IPS-20b (cell line): ENCODE results near the gene PFKFB4.
"Not testable (repeated sequence)": the region's sequence is repeated elsewhere in the genome, so short reads cannot be mapped to it uniquely, and the experiment has no call there.

ENCODE experiments used
- H3K27ac ChIP-seq: one replicate; pipeline ENCODE4 v1.5.1; 2013; ENCODE audit warnings: low read length
- H3K27me3 ChIP-seq: 2 replicates; pipeline ENCODE4 v1.6.1; 2013; ENCODE audit warnings: mild to moderate bottlenecking, low read length, inconsistent platforms; ENCODE audit not compliant: insufficient read depth
- H3K36me3 ChIP-seq: 2 replicates; pipeline ENCODE4 v1.6.1; 2013; ENCODE audit warnings: low read depth, mild to moderate bottlenecking, inconsistent platforms, low read length, moderate library complexity; ENCODE audit not compliant: insufficient read depth
- H3K4me1 ChIP-seq: 2 replicates; pipeline ENCODE4 v1.6.1; 2013; ENCODE audit warnings: mild to moderate bottlenecking, control low read depth, inconsistent platforms, low read length, moderate library complexity; ENCODE audit not compliant: insufficient read depth
- H3K4me3 ChIP-seq: 2 replicates; pipeline ENCODE4 v1.5.1; 2013; ENCODE audit warnings: mild to moderate bottlenecking, low read length, inconsistent platforms
- H3K9ac ChIP-seq: 2 replicates; pipeline ENCODE4 v1.6.1; 2013; ENCODE audit warnings: low read depth, mild to moderate bottlenecking, inconsistent platforms, low read length, moderate library complexity
- H3K9me3 ChIP-seq: 2 replicates; pipeline ENCODE4 v1.6.1; 2013; ENCODE audit warnings: mild to moderate bottlenecking, low read depth, low read length, inconsistent platforms; ENCODE audit not compliant: insufficient read depth

The PFKFB4 gene

DNA sequence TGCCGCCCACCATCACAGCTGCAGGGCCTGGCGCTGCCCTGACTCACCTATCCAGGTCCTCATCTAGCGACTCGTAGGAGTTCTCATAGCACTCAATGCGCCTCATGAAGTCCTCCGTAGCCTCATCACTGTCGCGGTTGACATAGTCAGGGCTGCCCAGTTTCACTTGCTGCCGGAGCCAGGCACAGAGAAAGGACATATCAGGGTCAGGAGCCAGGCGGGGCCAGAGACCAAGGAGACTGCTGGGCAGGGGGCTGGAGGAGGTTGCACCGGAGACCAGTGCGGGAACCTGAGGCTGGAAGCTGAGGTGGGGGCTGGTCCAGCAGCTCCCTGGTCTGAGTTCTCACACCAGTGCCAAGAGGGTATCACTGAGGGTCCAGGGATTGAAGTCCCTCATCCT lies 18.2 kb downstream of the PFKFB4 start:
- no peak overlapping the region for H3K9ac ChIP-seq
- H3K9me3 ChIP-seq: no peaks in the 10 kb centered on the region
- H3K27me3 ChIP-seq: no peaks in the 10 kb centered on the region
- H3K27ac ChIP-seq: no peak overlapping the region
- peaks cover 49% of the 10 kb centered on the region for H3K36me3 ChIP-seq
- H3K4me1 ChIP-seq: no peaks in the 10 kb centered on the region
- no peak overlapping the region for H3K4me3 ChIP-seq

DNA sequence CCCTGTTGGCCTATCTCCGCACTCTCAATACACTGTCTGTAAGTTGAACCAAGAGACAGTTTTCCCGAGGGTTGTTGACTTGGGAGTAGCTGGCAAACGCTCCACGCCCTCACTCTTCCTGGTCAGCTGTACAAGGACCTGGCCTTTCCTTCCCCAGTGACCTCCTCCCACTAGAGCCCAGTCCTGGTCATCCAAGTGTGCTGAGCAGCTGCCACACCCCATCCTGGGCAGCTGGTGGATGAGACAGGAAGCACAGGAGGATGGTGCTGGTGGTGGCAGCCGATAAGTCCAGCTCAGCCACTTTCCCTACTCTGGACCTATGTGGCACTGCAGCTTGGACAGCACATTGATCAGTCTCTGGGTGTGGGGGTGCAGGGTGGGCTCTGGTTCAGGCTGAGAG lies 19.8 kb downstream of the PFKFB4 start:
- Histone ChIP-seq H3K27ac (no peak overlapping the region), H3K36me3 (peaks cover 53% of the 10 kb centered on the region)

DNA sequence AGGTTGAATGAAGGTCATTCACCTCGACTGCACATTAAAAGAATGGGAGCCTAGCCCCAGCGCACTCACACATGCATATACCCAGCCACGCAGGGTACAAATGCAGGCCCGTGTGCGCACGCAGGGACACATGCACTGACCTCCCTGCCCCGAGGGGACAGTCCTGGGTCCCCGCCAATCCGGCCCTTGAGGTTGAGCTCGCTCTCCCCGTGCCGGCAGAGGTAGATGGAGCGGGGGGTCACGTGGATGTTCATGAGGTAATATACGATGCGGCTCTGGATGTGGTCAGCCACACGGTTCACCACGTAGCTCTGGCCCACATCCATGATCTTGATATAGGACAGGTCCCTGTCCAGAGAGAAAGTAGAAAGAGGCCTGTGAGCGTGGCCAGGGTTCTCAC lies 20.5 kb downstream of the PFKFB4 start:
- no peak overlapping the region for H3K9ac ChIP-seq
- H3K4me1 ChIP-seq: no peaks in the 10 kb centered on the region
- no peak overlapping the region for H3K4me3 ChIP-seq
- H3K9me3 ChIP-seq: no peaks in the 10 kb centered on the region
- H3K36me3 ChIP-seq: peaks cover 53% of the 10 kb centered on the region
- no peak overlapping the region for H3K27ac ChIP-seq
- no peaks in the 10 kb centered on the region for H3K27me3 ChIP-seq

More for the DNA sequence above, 19.8 kb downstream of the PFKFB4 start:
- Histone ChIP-seq H3K9me3 (no peaks in the 10 kb centered on the region), H3K27me3 (no peaks in the 10 kb centered on the region), H3K9ac (no peak overlapping the region), H3K4me1 (no peaks in the 10 kb centered on the region), H3K4me3 (no peak overlapping the region)

DNA sequence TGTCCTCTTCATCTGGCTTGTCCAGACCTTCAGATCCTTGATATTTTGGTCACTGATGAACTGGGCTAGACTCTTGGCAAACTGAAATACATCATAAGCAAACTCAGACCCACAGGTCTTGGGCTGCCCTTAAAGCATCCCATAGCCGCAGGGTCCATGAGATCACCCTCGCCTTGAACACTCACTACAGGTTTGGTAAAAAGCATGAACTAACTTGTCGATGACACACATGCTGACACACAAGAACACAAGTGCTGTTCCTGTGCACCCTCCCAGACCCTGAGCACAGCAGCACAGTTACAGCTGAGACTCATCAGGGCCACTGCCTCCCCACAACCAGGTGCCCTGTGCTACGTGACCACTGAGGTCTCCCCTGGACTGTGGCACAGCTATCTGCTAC lies 21.0 kb downstream of the PFKFB4 start:
- Histone ChIP-seq H3K36me3 (peaks cover 55% of the 10 kb centered on the region), H3K27ac (no peak overlapping the region), H3K27me3 (no peaks in the 10 kb centered on the region), H3K9me3 (no peaks in the 10 kb centered on the region), H3K4me1 (no peaks in the 10 kb centered on the region), H3K9ac (no peak overlapping the region), H3K4me3 (no peak overlapping the region)

DNA sequence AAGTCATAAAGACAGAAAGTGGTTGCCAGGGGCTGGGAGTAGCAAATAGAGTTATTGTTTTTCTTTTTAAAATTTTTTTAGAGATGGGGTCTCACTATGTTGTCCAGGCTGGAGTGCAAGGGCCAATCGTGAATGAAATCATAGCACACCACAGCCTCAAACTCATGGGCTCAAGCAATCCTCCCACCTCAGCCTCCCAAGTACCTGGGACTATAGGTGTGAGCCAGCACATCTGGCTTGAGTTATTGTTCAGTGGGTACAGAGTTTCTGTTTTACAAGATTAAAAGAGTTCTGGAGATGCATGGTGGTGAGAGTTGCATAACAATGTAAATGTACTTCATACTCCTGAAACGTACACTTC lies 23.6 kb downstream of the PFKFB4 start:
- H3K36me3 ChIP-seq: peaks cover 57% of the 10 kb centered on the region
- no peak overlapping the region for H3K27ac ChIP-seq
- no peak overlapping the region for H3K9ac ChIP-seq
- no peaks in the 10 kb centered on the region for H3K9me3 ChIP-seq
- H3K4me1 ChIP-seq: no peaks in the 10 kb centered on the region
- H3K4me3 ChIP-seq: no peak overlapping the region
- H3K27me3 ChIP-seq: no peaks in the 10 kb centered on the region

DNA sequence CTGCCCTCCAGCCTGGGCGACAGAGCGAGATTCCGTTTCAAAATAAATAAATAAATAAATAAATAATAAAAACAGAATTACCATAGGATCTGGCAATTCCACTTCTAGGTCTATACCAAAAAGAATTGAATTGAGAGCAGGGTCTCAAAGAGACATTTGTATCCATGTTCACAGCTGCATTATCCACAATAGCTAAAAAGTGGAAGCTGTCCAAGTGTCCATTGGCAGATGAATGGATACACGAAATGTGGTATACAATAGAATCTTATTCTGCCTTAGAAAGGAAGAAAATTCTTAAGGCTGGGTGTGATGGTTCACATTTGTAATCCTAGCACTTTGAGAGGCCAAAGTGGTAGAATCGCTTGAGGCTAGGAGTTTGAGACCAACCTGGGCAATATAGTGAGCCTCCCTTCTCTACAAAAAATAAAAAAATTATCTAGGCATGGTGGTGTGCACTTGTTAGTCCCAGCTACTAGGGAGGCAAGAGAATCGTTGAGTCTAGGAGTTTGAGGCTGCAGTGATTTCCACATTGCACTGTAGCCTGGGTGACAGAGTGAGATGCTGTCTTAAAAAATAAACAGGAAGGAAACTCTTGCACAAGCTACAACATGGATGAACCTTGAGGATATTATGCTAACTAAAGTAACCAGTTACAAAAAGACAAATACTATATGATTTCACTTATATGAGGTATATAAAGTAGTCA lies 24.2 kb downstream of the PFKFB4 start:
- H3K36me3 ChIP-seq: peaks cover 55% of the 10 kb centered on the region

DNA sequence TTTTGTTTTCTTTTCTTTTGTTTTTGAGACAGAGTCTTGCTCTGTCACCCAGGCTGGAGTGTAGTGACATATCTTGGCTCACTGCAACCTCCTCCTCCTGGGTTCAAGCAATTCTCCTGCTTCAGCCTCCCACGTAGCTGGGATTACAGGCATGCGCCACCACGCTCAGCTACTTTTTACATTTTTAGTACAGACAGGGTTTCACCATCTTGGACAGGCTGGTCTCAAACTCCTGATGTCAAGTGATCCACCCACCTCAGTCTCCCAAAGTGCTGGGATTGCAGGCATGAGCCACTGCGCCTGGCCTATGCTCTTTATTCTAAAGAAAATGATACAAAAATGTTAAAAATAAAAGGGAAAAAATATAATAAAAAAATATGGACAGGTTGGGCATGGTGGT lies 25.9 kb downstream of the PFKFB4 start:
- H3K4me1 ChIP-seq, H3K27me3 ChIP-seq, H3K4me3 ChIP-seq, H3K27ac ChIP-seq, H3K9ac ChIP-seq, H3K9me3 ChIP-seq: not testable (repeated sequence)
- H3K36me3 ChIP-seq: peaks cover 47% of the 10 kb centered on the region

More for the DNA sequence above, 24.2 kb downstream of the PFKFB4 start:
- Histone ChIP-seq H3K27me3 (no peaks in the 10 kb centered on the region), H3K4me1 (no peaks in the 10 kb centered on the region), H3K9me3 (no peaks in the 10 kb centered on the region), H3K27ac (no peak overlapping the region), H3K9ac (no peak overlapping the region), H3K4me3 (no peak overlapping the region)

DNA sequence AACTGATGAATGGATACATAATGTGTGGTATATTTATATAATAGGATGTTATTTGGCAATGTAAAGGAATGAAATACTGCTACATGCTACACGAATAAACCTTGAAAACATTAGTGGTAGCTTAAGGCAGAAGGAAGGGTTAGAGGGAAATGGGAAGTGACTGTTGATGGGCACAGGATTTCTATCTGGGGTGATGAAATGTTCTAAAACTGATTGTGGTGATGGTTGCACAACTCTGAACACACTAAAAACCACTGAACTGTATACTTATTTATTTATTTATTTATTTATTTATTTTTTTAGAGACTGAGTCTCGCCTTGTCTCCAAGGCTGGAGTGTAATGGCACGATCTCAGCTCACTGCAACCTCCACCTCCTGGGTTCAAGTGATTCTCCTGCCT lies 27.8 kb downstream of the PFKFB4 start:
- Histone ChIP-seq H3K4me3 (no peak overlapping the region), H3K9ac (no peak overlapping the region), H3K27me3 (no peaks in the 10 kb centered on the region), H3K36me3 (peaks cover 32% of the 10 kb centered on the region), H3K9me3 (no peaks in the 10 kb centered on the region), H3K4me1 (no peaks in the 10 kb centered on the region), H3K27ac (no peak overlapping the region)

DNA sequence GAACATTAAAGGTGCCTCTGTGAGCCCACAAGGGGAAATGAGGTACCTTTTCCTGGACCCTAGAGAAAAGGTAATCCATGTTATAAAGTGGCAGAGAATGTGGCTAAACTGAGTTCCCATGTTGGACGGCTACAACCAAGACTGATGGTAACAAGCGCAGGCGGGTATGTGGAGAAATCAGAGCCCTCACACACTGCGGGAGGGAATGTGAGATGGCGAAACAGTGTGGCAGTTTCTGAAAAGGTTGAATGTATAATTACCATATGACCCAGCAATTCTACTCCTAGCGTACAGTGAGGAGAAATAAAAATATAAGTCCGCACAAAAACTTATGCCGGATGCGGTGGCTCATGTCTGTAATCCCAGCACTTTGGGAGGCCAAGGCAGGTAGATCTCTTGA lies 28.6 kb downstream of the PFKFB4 start:
- H3K27ac ChIP-seq: no peak overlapping the region
- H3K4me1 ChIP-seq: no peaks in the 10 kb centered on the region
- no peaks in the 10 kb centered on the region for H3K27me3 ChIP-seq
- H3K4me3 ChIP-seq: no peak overlapping the region
- no peak overlapping the region for H3K9ac ChIP-seq
- H3K36me3 ChIP-seq: peaks cover 25% of the 10 kb centered on the region
- no peaks in the 10 kb centered on the region for H3K9me3 ChIP-seq

DNA sequence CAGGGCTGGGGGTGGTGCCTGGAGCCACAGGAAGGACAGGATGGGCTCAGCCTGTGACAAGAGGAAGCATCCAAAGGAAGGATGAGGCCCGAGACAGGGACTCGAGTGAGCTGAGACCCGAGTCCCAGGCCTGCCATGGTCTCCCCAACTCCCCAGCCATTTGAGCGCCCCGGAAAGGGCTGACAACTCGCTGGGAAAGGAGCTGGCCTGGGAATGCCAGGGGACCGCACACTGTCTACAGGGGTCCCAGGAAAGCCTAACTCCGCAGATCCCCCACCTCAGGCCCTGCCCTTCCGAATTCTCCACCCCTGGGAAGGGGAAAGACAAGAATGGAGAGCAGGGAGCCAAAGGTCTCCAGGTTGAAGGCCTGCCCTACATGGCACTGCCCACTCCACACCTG lies 31.6 kb downstream of the PFKFB4 start:
- H3K27ac ChIP-seq: no peak overlapping the region
- H3K4me3 ChIP-seq: no peak overlapping the region
- no peak overlapping the region for H3K9ac ChIP-seq
- peaks cover 12% of the 10 kb centered on the region; the same call in 1 of the 2 replicates for H3K36me3 ChIP-seq
- no peaks in the 10 kb centered on the region for H3K27me3 ChIP-seq
- no peaks in the 10 kb centered on the region for H3K9me3 ChIP-seq
- H3K4me1 ChIP-seq: no peaks in the 10 kb centered on the region

DNA sequence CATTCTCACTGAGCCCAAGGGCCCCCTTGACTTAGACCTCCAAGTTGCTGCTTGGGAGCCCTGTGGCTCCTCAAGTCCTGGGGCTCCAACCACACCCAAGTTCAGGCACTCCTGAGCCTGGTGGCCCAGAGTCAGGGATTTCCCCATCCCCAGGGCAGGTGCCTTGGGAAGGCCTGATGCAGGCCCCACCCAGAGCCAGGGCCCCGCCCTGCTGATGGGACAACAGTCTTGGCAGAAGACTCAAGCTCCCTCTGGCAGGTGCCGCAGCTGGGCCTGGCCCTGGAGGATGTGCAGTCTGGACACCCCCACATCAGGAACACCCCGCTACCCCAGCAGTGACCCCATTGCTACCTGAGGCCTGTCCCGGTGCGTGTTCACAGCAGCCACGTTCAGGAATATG lies 35.0 kb downstream of the PFKFB4 start:
- Histone ChIP-seq H3K4me1 (no peaks in the 10 kb centered on the region), H3K4me3 (no peak overlapping the region), H3K9me3 (no peaks in the 10 kb centered on the region), H3K9ac (no peak overlapping the region; the same call in 1 of the 2 replicates), H3K27me3 (no peaks in the 10 kb centered on the region), H3K27ac (no peak overlapping the region), H3K36me3 (0 out of 2 replicates have a peak, but pooled peaks cover 4% of the 10 kb centered on the region)

DNA sequence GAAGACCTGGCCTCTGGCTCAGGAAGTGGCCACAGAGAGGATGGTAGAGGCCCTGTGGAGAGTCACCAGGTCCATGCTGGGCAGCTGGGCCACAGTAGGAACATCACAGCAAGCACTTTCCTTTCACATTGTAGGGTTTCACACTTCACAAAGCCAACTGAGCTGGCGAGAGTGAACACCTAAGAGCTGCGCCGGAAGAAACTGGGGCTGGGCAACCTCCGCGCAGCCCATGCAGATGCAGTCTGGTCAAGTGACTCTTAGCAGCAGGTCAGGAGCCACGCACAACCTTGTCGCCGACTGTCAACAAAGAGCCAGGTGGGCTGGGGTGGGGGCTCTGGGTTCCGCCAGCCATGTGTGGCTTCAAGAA lies 37.3 kb downstream of the PFKFB4 start:
- H3K4me3 ChIP-seq: no peak overlapping the region
- no peak overlapping the region for H3K27ac ChIP-seq
- no peaks in the 10 kb centered on the region for H3K9me3 ChIP-seq
- H3K36me3 ChIP-seq: no peaks in the 10 kb centered on the region
- H3K9ac ChIP-seq: no peak overlapping the region
- H3K4me1 ChIP-seq: no peaks in the 10 kb centered on the region
- H3K27me3 ChIP-seq: no peaks in the 10 kb centered on the region
